Epithelial cell of esophagus (primary cell): Measurements from ENCODE around the gene ACOT13.
"Not testable (repeated sequence)": the region's sequence is repeated elsewhere in the genome, so short reads cannot be mapped to it uniquely, and the experiment has no call there.

Experiments
- DNase-seq: peaks from one replicate; pipeline ENCODE4 v3.0.0; 2010; ENCODE audit warnings: low read depth
- H3K4me3 ChIP-seq: 2 replicates; pipeline ENCODE4 v1.5.1; 2011; ENCODE audit warnings: mild to moderate bottlenecking, low read length, control low read depth
- CTCF ChIP-seq: IDR thresholded peaks from 2 replicates; pipeline ENCODE4 v1.5.1; 2011; ENCODE audit warnings: low read depth, mild to moderate bottlenecking, low read length, control low read depth, inconsistent platforms; ENCODE audit not compliant: insufficient read depth; ENCODE audit errors: missing control alignments

Gene ACOT13

GRCh38 chr6:24704468-24704867, 37.6 kb downstream of the ACOT13 start:
- no peak for DNase-seq
- H3K4me3 ChIP-seq, result no peak overlapping the region
- no peak for TF ChIP-seq CTCF

DNA sequence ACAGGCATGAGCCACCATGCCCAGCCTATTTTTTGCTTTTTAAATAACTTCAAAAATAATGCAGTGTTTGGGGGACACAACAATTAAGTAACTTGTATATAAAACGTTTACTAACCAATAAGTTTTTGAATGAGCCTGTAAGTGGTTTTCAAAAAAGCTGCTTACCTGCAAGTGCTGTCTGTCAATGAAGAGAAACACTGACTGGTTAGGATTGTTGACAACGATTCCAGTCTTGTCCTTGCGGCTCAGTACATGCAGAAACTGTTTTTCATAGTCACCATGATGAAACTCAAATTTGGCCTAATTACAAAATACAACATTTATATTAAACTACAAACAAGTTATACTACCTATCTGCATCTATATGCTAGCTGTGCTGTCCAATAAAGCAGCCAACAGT, 41.7 kb downstream of the ACOT13 start:
- DNase-seq, result no peak
- no peak for TF ChIP-seq CTCF
- no peak overlapping the region for H3K4me3 ChIP-seq

- TF ChIP-seq CTCF, result no peak
- DNase-seq, result no peak
Observed at GRCh38 chr6:24709014-24709711, 42.3 kb downstream of the ACOT13 start.

DNA sequence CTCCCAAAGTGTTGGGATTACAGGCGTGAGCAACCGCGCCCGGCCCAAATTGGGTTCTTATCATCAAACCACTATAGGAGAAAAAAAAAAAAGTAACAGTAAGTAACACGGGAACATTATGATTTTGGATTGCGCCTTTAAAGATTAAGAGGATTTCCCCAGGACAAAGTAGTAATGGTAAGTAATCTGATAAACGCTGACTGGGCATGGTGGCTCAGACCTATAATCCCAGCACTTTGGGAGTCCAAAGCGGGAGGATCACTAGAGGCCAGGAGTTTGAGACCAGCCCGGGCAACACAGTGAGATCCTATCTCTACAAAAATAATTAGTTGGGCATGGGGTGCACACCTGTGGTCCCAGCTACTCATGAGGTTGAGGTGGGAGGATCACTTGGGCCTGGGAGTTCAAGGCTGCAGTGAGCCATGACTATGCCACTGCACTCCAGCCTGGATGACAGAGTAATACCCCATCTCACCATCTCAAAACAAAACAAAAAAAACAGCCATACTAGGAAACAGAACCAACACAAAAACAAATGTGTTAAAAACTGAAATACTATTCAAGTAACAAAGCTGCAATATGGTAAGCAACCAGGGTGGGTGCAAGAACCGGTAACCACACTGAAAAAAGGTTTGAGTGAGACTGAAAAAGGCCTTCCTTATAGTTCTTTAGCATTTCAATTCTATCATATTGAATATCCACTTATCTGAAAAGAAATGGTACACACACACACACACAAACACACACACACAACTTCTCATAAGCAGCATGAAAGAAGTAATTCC, 43.8 kb downstream of the ACOT13 start:
- TF ChIP-seq CTCF, result no peak
- no peak overlapping the region for H3K4me3 ChIP-seq
- DNase-seq, result no peak

More at GRCh38 chr6:24709014-24709711, 42.3 kb downstream of the ACOT13 start:
- no peak overlapping the region for H3K4me3 ChIP-seq

GRCh38 chr6:24716602-24717148, 49.8 kb downstream of the ACOT13 start:
- H3K4me3 ChIP-seq, result peak overlapping the region; percentile 99
- not testable (repeated sequence) for DNase-seq

GRCh38 chr6:24718449-24719124, 51.7 kb downstream of the ACOT13 start:
- DNase-seq, result no peak
- peak overlapping the region; percentile 99 for H3K4me3 ChIP-seq
- no peak for TF ChIP-seq CTCF
